ENCODE results near the gene GPRC5C. TPM values are rescaled to one million over a fixed set of nuclear protein-coding genes. Genes with fewer than 3 reads are reported as not detected.
A peak's percentile ranks its signal among the peaks of the same experiment; 100 is the strongest.

The GPRC5C gene
- total and polyA plus RNA-seq, 2 donors (not counting 1 experiment from before 2014, with no cell fraction given) = 0.66 to 1.1 TPM

DNA sequence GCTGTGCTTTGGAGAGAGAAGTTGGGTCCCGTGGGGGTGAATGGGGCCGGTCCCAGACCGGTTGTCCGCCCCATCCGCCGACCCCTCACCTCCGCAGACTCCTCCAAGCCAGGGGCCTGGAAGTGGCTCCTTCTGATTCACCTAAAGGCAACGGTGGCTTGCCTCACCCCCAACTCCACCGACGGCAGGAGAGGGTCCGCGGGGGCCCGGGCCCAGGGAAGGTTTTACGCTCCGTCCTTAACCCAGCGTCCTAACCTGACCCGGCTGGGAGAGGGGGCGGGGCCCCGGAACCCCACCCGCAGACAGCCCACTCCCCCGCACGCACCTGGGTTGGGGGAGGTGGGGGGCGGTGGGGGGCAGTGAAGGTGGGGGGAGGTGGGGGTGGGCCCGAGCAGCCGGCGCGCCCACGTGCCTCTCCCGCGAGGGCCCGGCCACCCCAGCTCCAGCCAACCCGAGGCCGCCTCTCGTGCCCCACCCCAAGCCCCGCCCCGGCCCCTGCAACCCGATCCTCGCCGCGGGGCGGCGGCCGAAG is 21.8 kb downstream of the GPRC5C start:
- ChIA-PET CTCF (interaction anchor here (1.1 to 7.2 kb wide), 6 partner anchors 10 to 204 kb away, joined by 4 to 95 read pairs (median 12); partner anchors contain the start of gene GPR142), POLR2A (interaction anchor here (0.6 kb wide), 1 partner anchor 74 kb away, joined by 3 read pairs; no protein-coding TSS in a partner anchor)
- Histone ChIP-seq H3K36me3 (replicated peaks in 1 of 2; ENCODE audit: control extremely low read depth in 1 of 2, control insufficient read depth in 1 of 2, extremely low read depth in 1 of 2, insufficient read depth in 2 of 2, low read length in 1 of 2) (no peaks in the 10 kb centered on the region), H3K4me3 (ENCODE audit: control extremely low read depth in 1 of 5, extremely low read depth in 1 of 5, insufficient read depth in 1 of 5, low read depth in 2 of 5, low read length in 4 of 5) (peak overlapping the region in 3 of 5 experiments; percentile 42 to 60 (median 49)), H2AFZ (ENCODE audit: insufficient read depth, low read depth, low read length, poor library complexity, severe bottlenecking) (peak overlapping the region; percentile 71), H3K9ac (ENCODE audit: low read length) (peak overlapping the region; percentile 60), H3K79me2 (ENCODE audit: control insufficient read depth, insufficient read depth, low read length) (no peaks in the 10 kb centered on the region), H3K4me1 (ENCODE audit: control insufficient read depth in 2 of 2, insufficient read depth in 2 of 2, low read length in 2 of 2) (peaks cover 11 to 18% of the 10 kb centered on the region in 2 donors), H4K20me1 (ENCODE audit: control insufficient read depth, insufficient read depth, low read length, poor library complexity, severe bottlenecking) (no peaks in the 10 kb centered on the region), H3K4me2 (replicated peaks; ENCODE audit: low read depth, low read length, poor library complexity, severe bottlenecking) (peak overlapping the region; percentile 94), H3K27me3 (replicated peaks in 1 of 4; ENCODE audit: control extremely low read depth in 1 of 4, control insufficient read depth in 3 of 4, insufficient read depth in 4 of 4, low read length in 3 of 4) (peaks cover 0 to 36% (median 9%) of the 10 kb centered on the region in 4 experiments), H3K9me3 (ENCODE audit: control extremely low read depth in 1 of 3, control insufficient read depth in 2 of 3, insufficient read depth in 1 of 3, low read length in 2 of 3) (peaks cover 0 to 8% (median 0%) of the 10 kb centered on the region in 3 donors), H3K27ac (ENCODE audit: low read length in 2 of 2) (no peak overlapping the region)
- Mint-ChIP-seq H3K27me3 (peaks cover 31% of the 10 kb centered on the region), H3K4me3 (peak overlapping the region; percentile 41), H3K4me1 (peaks cover 7% of the 10 kb centered on the region), H3K9me3 (ENCODE audit: insufficient read depth) (no peaks in the 10 kb centered on the region), H3K27ac (no peak overlapping the region)
- intact Hi-C loops (cut with micrococcal nuclease) = loop anchor here (2.0 kb wide), 1 partner anchor 79 kb away; no protein-coding TSS in a partner anchor
- ATAC-seq (ENCODE audit: low read depth) (peak; percentile 95), DNase-seq (peak; percentile 70)
- no peak for TF ChIP-seq EZH2 (IDR thresholded peaks at IDR 0.05; ENCODE audit: borderline replicate concordance, insufficient read depth, low read depth, low read length, poor library complexity, severe bottlenecking)
- TF ChIP-seq, protein P1, sequence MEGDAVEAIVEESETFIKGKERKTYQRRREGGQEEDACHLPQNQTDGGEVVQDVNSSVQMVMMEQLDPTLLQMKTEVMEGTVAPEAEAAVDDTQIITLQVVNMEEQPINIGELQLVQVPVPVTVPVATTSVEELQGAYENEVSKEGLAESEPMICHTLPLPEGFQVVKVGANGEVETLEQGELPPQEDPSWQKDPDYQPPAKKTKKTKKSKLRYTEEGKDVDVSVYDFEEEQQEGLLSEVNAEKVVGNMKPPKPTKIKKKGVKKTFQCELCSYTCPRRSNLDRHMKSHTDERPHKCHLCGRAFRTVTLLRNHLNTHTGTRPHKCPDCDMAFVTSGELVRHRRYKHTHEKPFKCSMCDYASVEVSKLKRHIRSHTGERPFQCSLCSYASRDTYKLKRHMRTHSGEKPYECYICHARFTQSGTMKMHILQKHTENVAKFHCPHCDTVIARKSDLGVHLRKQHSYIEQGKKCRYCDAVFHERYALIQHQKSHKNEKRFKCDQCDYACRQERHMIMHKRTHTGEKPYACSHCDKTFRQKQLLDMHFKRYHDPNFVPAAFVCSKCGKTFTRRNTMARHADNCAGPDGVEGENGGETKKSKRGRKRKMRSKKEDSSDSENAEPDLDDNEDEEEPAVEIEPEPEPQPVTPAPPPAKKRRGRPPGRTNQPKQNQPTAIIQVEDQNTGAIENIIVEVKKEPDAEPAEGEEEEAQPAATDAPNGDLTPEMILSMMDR (IDR thresholded peaks at IDR 0.05) = no peak
- 9% methylated on average over 27 of the region's 43 CpGs for WGBS (ENCODE audit: insufficient coverage)

Measured in B cell (primary cell).